Midbrain (tissue), 1 donor: ENCODE results near the gene ZNF280C.
A peak's percentile ranks its signal among the peaks of the same experiment; 100 is the strongest.
"Not testable (repeated sequence)": the region's sequence is repeated elsewhere in the genome, so short reads cannot be mapped to it uniquely, and the experiment has no call there.

Experiments used
- DNase-seq: peaks from one replicate; lab custom pipeline; 2025; lab: John Stamatoyannopoulos, UW

The ZNF280C gene, protein sequence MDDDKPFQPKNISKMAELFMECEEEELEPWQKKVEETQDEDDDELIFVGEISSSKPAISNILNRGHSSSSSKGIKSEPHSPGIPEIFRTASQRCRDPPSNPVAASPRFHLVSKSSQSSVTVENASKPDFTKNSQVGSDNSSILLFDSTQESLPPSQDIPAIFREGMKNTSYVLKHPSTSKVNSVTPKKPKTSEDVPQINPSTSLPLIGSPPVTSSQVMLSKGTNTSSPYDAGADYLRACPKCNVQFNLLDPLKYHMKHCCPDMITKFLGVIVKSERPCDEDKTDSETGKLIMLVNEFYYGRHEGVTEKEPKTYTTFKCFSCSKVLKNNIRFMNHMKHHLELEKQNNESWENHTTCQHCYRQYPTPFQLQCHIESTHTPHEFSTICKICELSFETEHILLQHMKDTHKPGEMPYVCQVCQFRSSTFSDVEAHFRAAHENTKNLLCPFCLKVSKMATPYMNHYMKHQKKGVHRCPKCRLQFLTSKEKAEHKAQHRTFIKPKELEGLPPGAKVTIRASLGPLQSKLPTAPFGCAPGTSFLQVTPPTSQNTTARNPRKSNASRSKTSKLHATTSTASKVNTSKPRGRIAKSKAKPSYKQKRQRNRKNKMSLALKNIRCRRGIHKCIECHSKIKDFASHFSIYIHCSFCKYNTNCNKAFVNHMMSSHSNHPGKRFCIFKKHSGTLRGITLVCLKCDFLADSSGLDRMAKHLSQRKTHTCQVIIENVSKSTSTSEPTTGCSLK

DNA sequence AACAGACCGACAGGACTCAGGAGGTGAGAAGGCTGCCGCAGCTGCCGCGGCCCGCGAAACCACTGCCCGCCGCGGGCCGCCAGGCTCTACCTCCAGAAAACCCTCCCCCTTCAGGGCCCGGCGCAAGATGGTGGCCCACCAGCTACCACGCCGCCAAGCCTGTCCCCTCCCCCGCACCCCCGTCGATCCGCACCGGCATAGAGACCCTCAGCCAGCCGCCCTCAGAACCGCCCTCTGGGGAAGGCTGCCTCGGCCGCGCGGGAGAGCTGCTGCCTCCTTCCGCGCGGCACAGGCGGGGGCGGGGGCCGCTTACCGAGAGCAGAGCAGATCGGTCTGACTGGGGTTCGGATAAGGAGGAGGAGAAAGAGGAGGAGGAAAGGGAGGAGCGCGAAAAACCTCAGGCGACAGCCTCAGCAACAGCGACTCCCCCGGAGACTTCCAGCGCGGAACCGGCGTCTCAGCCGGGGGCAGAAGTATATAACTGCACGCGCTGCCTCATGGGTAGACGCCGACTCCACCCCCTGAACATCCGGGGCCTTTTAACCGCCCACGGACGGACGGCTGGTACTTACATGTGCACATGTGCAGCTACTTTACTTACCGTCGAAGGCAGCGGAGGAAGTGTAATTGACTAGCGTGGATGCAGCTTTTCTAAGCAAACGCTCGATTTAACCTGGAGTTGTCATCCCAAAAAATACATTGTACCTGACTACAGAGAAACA lies at the start of gene ZNF280C:
Gene ZNF280C, minus strand, starts transcription at position 451 of the 722 bp plus-strand sequence. CDS start 8,450 bp downstream, outside the sequence.
- DNase-seq, result peak; percentile 84

DNA sequence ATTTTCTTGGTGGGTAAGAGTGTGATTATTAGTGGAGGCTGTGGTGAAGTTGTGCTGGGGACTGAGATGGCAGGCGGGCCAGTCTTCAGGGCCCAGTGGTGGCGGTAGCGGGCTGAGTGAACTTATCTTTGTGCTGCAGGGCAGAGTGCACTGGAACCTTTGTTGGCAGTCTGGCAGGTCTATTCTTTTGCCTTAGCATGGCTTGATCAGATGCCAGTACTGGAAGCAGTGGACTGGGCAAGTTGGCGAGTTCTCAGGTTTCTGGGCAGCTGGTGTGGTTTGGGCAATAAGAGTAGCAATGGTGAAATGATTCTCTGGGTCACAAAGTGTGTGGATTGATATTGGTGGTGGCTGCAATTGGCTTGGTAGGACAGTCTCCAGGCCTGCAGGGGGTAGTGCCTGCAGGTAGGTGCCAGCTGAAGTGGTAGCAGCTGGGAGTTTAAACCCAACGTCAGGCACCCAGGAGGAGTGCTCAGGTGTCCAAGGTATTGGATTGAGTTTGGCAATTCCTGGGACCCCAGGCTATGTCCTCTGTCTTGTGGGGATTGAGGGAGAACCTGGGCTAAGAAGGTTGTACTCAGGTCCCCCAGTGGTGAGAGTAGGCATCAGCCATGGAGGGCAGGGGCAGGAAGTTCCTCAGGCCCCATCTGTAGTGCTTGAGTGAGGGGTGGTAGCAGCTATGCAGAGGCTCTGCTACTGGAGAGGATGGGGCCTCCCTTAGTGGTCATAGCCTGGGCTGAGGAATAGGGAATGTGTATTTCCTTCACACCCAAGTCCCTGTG lies 36.1 kb upstream of the ZNF280C start:
- DNase-seq, result no peak

DNA sequence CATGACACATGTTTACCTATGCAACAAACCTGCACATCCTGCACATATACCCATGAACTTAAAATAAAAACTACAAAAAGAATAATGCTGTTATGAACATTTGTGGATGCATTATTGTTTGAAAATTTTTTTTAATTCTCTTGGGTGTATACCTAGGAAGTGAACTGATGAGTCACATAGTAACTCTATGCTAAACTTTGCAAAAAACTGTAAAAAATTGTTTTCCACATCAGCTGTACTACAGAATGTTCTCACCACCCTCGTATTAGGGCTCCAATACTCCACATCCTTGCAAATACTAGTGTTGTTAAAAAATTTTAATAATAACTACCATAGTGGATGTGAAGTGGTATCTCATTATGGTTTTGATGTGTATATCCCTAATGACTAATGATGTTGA lies 33.3 kb upstream of the ZNF280C start:
- DNase-seq, result no peak

DNA sequence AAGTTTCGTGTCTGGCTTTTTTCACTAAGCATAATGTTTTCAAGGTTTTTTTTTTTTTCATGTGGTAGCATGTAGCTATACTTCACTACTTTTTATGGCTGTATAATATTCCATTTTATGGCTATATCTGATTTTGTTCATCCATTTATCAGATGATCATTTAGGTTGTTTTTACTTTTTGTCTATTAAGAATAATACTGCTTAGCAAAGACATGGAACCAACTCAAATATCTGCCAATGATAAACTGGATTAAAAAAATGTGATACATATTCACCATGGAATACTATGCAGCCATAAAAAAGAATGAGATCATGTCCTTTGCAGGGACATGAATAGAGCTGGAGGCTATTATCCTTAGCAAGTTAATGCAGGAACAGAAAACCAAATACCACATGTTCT lies 32.7 kb upstream of the ZNF280C start:
- no peak for DNase-seq

DNA sequence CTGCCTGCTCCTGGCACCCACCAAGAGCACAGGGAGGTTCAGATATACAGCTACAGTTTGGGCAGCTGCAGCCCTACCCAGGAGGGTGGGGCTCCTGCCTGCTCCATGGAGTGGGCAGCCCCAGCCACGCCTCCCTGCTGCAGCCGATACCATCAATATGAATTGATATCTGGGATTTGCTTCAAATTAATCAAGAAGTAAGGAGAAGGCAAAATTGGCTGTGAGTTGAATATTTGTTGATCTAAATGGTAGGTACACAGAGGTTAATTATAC lies 31.2 kb upstream of the ZNF280C start:
- DNase-seq, result no peak

DNA sequence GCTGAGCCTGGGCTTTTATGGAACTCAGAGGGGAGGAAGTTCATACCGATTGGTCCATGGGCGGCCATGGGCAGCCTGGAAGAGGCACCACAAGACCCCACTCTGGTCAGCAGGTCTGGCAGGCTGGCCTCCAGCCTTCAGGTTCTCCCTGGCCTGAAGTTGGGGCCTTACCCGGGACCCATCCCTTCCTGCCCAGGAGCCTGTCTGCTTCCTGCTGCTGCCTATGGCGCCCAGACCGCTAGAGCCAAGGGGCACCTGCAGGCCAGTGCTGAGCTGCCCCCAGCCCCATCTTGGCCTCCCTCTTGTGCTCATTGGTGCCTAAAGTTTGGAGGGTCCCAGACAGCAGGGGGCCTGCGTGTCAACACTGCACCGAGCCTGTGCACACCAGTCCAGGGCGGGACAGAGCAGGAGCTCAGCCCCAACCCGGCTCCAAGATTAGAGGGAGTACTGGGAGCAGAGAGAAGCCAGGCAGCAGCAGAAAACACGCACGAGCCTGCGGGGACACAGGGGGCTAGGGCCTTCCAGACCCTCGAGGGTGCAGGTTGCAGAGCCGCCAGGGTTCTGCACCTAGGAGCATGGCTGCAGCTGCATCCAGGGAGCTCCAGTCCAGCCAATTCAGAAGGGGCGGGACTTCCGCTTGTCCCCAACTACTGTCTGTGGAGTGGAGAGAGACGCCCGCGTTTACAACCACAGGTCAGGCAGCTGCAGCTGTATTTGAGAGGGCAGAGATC lies 30.7 kb upstream of the ZNF280C start:
- no peak for DNase-seq

DNA sequence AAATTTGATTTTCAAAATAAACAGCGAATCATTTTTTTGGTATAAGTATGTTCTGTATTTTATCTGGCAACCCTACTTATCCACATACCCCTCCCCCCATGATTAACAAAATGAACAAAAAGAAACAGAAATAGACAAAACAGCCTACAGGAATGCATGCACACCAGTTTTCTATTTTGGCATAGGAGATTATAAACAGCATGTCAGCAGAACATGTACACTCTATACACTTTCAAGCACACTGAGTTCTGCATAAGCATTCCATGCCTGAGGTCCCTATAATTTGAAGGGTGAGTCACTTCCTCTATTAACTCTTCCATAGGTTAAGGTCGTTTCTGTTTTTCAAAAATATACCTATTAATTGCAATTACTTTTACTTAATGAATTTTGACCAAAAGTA lies 28.0 kb upstream of the ZNF280C start:
- no peak for DNase-seq

DNA sequence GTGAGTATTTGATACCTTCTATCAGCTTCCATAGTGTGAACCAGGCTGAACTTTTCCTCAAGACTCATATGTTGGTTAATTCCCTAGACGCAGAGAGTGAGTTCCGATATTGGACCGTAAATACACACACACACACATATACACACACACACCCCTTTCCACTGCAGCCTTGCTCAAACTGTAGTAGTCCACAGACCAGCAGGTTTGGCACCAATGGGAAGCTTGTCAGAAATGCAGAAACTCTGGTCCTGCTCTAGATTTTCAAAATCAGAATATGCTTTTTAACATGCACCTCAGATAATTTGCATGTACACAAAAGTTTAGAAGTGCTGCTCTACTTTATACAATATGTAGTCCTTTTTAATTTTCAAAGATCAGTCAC lies 27.6 kb upstream of the ZNF280C start:
- no peak for DNase-seq

DNA sequence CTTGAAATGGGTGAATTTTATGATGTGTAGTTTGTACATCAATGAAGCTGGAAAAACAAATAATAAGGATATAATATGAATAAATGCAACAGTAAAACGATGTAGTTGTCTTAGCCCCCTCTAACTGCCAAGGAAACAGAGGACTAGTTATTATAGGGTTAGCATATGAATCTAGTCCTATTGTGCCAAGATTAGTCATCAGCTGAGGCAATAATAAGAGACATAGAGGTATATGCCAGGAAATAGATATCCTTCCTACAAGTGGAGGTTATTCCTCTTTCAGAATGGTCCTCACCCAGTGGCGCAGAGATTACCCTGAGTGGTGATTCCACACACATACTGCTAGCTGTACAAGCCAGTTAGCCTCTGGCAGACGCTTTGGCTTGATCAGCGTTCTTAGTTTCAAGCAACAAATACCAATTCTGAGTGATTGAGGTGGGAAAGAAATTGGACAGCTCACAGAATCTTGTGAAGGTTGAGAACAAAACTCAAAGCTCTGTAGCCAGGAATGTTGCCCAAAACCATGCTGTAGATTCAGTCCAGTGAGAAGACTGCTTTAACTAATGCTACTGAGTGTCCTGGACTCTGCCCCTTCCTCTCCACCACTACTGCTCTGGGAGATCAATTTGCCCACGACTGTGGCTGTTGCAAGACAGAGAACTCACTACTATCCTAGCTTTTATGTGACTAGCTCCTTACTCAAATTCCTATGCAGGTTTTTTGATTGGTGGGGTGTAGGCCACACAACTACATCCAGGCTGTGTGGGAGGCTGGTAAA lies 27.0 kb upstream of the ZNF280C start:
- DNase-seq, result no peak

DNA sequence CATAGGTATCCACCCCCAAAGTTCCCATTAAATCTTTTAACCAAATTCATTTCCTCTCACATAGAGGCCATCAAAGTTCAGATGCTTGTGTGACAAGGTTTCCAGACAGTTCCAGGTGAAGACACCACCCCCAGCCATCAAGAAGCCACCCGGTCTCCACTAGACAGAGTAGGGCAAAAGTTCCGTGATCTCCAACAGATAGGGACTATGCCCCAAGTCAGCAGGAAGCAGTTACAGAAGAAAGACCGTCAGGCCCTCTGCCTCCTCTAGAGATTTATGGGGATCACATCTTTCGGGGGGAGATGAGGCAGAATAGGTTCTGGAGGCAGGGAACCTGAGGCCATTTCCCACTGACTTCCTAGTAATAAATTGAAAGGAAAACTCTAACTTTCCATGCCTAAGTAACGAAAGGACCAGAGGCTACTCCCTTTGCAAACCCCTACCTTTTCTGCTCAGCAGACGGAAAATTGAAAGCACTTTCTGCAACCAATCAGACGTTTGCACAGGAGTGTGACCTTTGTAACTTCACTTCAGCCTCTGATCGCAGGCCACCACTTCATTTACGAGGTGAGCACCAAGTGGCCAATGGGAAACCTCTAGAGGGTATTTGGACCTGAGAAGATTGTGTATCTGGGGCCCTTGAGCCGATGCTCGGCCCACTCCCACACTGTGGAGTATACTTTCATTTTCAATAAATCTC lies 18.5 kb upstream of the ZNF280C start:
- DNase-seq, result no peak

DNA sequence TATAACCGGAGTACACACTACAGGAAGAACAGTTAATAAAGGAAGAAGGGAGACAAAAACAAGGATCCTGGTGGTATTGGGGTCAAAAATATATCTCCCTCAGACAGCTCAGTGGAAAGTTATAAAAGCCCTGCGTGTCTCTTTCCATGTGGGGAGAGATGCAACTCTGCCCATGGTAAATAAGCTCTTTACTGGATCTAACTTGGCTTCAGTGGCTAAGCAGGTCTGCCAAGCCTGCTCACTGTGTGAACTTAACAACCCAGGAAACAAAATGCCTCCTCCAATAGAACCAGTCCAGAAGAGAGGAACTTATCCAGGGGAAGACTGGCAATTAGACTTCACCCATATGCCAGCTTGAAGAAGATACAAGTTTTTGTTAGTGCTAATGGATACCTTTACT lies 17.0 kb upstream of the ZNF280C start:
- DNase-seq, result no peak

DNA sequence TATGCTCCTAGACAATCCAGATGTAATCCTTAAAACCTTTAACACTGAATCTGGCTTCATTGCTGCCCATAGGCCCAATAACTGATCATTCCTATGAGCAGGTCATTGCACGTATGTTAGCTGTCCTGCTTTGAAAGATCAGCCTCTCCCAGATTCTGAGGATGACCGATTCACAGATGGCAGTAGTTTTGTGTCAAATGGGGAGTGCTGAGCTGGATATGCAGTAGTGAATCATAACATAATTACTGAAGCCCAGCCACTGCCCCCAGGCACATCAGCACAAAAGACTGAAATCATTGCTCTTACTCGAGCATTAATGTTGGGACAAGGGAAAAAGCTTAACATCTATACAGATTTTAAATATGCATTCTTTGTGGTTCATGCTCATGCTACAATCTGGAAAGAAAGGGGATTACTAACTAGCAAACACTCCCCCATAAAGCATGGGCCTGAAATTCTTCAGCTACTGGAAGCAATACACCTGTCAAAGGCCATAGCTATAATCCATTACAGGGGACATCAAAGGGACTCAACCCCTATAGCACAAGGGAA lies 16.4 kb upstream of the ZNF280C start:
- no peak for DNase-seq

DNA sequence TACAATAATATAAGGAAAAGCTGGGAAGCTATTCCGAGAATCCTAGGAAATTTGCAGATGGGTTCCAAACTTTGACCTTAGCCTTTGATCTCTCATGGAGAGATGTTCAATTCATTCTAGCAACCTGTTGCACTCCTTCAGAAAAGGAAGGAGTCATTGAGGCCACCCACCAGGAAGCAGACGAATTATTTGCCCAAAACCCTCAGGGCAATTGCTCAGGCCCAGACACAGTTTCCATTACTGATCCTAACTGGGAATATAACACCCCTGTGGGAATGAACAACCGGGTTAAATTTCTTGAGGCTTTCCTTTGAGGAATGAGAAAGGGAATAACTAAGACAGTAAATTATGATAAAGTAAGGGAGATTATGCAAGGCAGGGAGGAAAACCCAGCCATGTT lies 13.5 kb upstream of the ZNF280C start:
- DNase-seq, result no peak

DNA sequence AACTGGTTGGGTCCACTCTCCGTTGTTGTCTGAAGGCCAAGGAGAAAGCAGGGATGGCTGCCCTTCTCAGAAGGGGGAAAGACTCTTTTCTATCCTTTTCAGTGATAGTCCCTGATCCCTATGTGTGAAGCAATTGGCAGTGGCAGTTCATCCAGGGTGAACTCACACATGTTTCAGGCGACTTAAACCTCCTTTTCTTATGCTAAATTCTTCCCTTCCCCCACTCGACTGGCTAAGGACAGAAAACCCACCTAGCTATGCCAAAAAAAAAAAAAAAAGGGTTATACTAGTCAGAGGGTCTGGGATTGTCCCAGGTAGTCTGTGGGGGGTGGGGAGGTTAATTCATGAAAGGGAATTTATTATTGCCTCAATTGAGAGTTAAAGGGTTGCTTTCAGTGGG lies 12.2 kb upstream of the ZNF280C start:
- DNase-seq, result no peak

DNA sequence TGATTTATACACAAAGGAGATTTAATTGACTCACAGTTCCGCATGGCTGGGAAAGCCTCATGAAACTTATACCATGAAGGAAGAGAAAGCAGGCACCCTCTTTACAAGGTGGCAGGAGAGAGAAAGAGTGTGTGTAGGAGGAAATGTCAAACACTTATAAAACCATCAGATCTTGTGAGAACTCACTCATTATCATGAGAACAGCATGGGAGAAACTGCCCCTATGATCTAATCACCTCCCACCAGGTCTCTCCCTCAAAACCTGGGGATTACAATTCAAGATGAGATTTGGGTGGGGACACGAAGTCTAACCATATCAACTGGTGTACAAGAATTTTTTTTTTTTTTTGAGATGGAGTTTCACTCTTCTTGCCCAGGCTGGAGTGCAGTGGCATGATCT lies 3.6 kb upstream of the ZNF280C start:
- not testable (repeated sequence) for DNase-seq

DNA sequence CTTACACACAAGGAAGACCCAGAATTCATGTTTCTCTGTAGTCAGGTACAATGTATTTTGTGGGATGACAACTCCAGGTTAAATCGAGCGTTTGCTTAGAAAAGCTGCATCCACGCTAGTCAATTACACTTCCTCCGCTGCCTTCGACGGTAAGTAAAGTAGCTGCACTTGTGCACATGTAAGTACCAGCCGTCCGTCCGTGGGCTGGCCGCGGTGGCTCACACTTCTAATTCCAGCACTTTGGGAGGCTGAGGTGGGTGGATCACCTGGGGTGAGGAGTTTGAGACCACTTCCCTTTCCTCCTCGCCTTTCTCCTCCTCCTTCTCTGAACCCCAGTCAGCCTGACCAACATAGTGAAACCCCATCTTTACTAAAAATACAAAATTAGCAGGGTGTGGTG lies 692 bp upstream of the ZNF280C start:
- DNase-seq, result not testable (repeated sequence)

DNA sequence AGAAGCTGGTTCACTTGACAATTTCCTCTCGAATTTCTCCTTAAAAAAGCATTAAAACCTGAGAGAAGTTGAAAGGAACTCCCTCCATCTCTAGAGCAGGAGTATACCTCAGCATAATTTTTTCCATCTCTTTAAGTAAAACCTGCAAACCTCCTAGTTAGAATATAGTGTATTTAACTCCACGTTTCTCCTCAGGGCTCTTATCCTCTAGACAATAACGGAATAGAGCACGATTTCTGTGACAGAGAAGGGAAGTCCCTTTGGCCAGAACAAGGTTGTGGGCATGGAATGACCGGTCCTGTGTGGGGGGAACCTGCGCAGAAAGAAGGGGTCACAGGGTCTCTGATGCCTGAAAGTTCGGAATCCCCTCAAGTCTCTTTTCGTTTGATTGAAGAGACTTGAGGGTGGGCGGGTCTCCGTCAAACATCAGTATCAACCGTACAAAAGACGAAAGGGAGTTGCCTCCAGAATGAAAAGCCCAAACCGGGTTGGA lies 697 bp downstream of the ZNF280C start:
- DNase-seq, result peak; percentile 13

DNA sequence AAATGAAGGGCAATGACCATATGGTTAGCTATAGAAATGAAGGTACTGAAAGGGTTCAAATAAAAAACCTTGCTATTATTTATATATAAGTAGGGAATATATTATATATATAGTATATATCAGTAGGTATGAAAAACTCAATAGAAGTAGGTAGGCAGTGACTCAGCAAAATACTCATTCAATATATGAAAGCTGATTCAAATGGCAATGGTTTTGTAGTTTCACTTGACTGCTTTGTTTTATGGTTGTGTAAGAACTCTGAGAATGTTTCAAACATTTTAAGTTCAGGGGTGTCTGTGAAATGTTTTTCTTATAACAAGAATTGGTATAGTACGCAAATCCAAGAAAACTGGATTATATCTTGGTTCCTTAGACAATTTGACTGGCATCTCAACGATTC lies 4.1 kb downstream of the ZNF280C start:
- no peak for DNase-seq

DNA sequence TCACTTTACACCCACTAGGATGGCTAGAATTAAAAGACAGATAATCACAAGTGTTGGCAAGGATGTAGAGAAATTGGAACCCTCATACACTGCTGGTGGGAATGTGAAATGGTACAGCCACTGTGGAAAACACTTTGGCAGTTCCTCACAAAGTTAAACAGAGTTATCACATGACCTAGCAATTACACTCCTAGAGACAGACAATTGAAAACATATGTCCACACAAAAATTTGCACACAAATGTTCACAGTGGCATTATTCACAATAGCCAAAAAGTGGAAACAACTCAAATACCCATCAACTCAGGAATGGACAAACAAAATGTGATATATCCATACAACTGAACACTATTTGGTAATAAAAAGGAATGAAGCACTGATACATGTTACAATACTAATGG lies 5.7 kb downstream of the ZNF280C start:
- DNase-seq, result no peak

DNA sequence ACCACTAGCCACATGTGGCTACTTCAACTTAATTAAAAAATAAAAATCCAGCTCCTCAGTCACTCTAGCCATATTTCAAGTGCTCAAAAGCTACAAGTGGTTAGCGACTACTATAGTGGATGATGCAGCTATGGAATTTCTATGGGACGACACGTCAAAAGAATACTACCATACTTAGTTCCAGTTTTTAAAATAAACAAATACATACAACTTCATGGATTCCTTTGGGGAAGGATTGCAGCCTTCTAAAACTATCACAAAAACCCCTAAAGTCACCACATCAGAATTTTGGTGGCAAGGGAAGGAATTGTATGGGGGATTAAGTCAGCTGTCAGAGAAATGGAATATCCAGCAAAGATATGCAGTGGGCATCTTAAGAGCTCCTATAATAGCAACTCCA lies 6.5 kb downstream of the ZNF280C start:
- no peak for DNase-seq
